ENCODE measurements around the gene SEC14L5.
"Not testable (repeated sequence)": the region's sequence is repeated elsewhere in the genome, so short reads cannot be mapped to it uniquely, and the experiment has no call there.

SEC14L5 gene

GRCh38 chr16:5042574-5043171, 84.5 kb downstream of the SEC14L5 start:
- DNase-seq, result no peak

- no peak for DNase-seq
These were observed 85.9 kb downstream of the SEC14L5 start for GRCh38 chr16:5044011-5044540.

- DNase-seq, result not testable (repeated sequence)
These were observed 86.5 kb downstream of the SEC14L5 start for GRCh38 chr16:5044581-5044980.

GRCh38 chr16:5045499-5046115, 87.5 kb downstream of the SEC14L5 start:
- no peak for DNase-seq

GRCh38 chr16:5046914-5047313, 88.8 kb downstream of the SEC14L5 start:
- DNase-seq, result no peak

- DNase-seq, result no peak
These were observed 97.0 kb downstream of the SEC14L5 start for GRCh38 chr16:5054876-5055865.

- peak; percentile 64 to 80 (median 70) for DNase-seq
These were observed 98.2 kb downstream of the SEC14L5 start for GRCh38 chr16:5056352-5056751.

GRCh38 chr16:5058476-5058875, 100.3 kb downstream of the SEC14L5 start:
- peak; percentile 42 to 70 (median 66) for DNase-seq

GRCh38 chr16:5059386-5060072, 101.4 kb downstream of the SEC14L5 start:
- DNase-seq, result no peak

GRCh38 chr16:5060073-5060641, 102.0 kb downstream of the SEC14L5 start:
- DNase-seq, result no peak

GRCh38 chr16:5062051-5062450, 103.9 kb downstream of the SEC14L5 start:
- no peak for DNase-seq

GRCh38 chr16:5062790-5063765, 104.9 kb downstream of the SEC14L5 start:
- no peak for DNase-seq

- DNase-seq, result no peak
These were observed 106.8 kb downstream of the SEC14L5 start for GRCh38 chr16:5064915-5065314.

- no peak for DNase-seq
These were observed 107.2 kb downstream of the SEC14L5 start for GRCh38 chr16:5065326-5065725.

GRCh38 chr16:5065813-5066212, 107.7 kb downstream of the SEC14L5 start, which contains the start of gene C16orf89:
C16orf89 (minus strand) TSS chr16:5065956; CDS start chr16:5065908, 48 bp downstream.
- DNase-seq, result no peak

- no peak for DNase-seq
These were observed 108.4 kb downstream of the SEC14L5 start for GRCh38 chr16:5066511-5066910.
